GM19193 (cell line): ENCODE data around the gene RAB36.

Experiments
- POLR2A ChIP-seq: IDR thresholded peaks from 4 replicates; pipeline ENCODE4 v1.6.1; 2011; ENCODE audit not compliant: insufficient read depth, insufficient read length; ENCODE audit errors: extremely low read depth

Gene RAB36

GRCh38 chr22:23105304-23105703, 40.0 kb upstream of the RAB36 start:
- no peak for TF ChIP-seq POLR2A

GRCh38 chr22:23105919-23106318, 39.4 kb upstream of the RAB36 start:
- TF ChIP-seq POLR2A = no peak

- TF ChIP-seq POLR2A = no peak
Measured at GRCh38 chr22:23106344-23106743, 38.9 kb upstream of the RAB36 start.

- TF ChIP-seq POLR2A = no peak
Measured at GRCh38 chr22:23106906-23107367, 38.3 kb upstream of the RAB36 start.

- TF ChIP-seq POLR2A = no peak
Measured at GRCh38 chr22:23107487-23108248, 37.6 kb upstream of the RAB36 start.

- no peak for TF ChIP-seq POLR2A
Measured at GRCh38 chr22:23108249-23109078, 36.8 kb upstream of the RAB36 start.

GRCh38 chr22:23109079-23109347, 36.3 kb upstream of the RAB36 start:
- TF ChIP-seq POLR2A = no peak

- TF ChIP-seq POLR2A = no peak
Measured at GRCh38 chr22:23109441-23109978, 35.8 kb upstream of the RAB36 start.

- no peak for TF ChIP-seq POLR2A
Measured at GRCh38 chr22:23110190-23110921, 34.9 kb upstream of the RAB36 start.

- no peak for TF ChIP-seq POLR2A
Measured at GRCh38 chr22:23110922-23111527, 34.3 kb upstream of the RAB36 start.

GRCh38 chr22:23112472-23113012, 32.7 kb upstream of the RAB36 start:
- no peak for TF ChIP-seq POLR2A

- no peak for TF ChIP-seq POLR2A
Measured at GRCh38 chr22:23113067-23113846, 32.0 kb upstream of the RAB36 start.

GRCh38 chr22:23113847-23114720, 31.2 kb upstream of the RAB36 start:
- no peak for TF ChIP-seq POLR2A
